Vagina (tissue), 2 donors: ENCODE data around the gene SLC7A6. TPM values are rescaled to one million over a fixed set of nuclear protein-coding genes. Genes with fewer than 3 reads are reported as not detected.

Experiments used
- DNase-seq, 2 donors: peaks; one replicate each; pipeline ENCODE4 v3.0.0-alpha.2; 2017; ENCODE audit errors: extremely low spot score in 2 of 2
- H3K27ac ChIP-seq: fragments of 200-600 bp; sonication (generic); one replicate; pipeline ENCODE4 v1.5.1; 2019
- H3K27me3 ChIP-seq: fragments of 200-600 bp; sonication (generic); one replicate; pipeline ENCODE4 v1.5.1; 2019
- H3K36me3 ChIP-seq, 2 donors: fragments of 200-600 bp; sonication (generic); one replicate each; pipeline ENCODE4 v1.5.1; 2017 to 2019
- H3K4me1 ChIP-seq: fragments of 200-600 bp; sonication (generic); one replicate; pipeline ENCODE4 v1.5.1; 2019
- H3K4me3 ChIP-seq, 2 donors: fragments of 200-600 bp; sonication (generic); 1 replicate in 1 of 2; 2 replicates in 1 of 2; pipeline ENCODE4 v1.5.1; 2016 to 2019
- H3K9me3 ChIP-seq: fragments of 200-600 bp; sonication (generic); one replicate; pipeline ENCODE4 v1.5.1; 2019
- CTCF ChIP-seq, 3 experiments: fragments of 450-650 bp in 2 of 3; fragments of 200-600 bp in 1 of 3; sonication (generic) in 1 of 3; IDR thresholded peaks; one replicate each; pipeline ENCODE4 v1.5.1; 2017 to 2019; ENCODE audit warnings: antibody characterized with exemption in 3 of 3, mild to moderate bottlenecking in 2 of 3, moderate library complexity in 2 of 3
- POLR2A ChIP-seq, 2 donors: fragments of 450-650 bp; IDR thresholded peaks; one replicate each; pipeline ENCODE4 v1.6.1; 2017; ENCODE audit warnings: antibody characterized with exemption in 2 of 2, mild to moderate bottlenecking in 2 of 2, moderate library complexity in 2 of 2
- POLR2AphosphoS5 ChIP-seq, 2 donors: sonication (generic); formaldehyde crosslinking; IDR thresholded peaks; one replicate each; pipeline ENCODE4 v1.9.0; 2017; ENCODE audit warnings: antibody characterized with exemption in 2 of 2, mild to moderate bottlenecking in 2 of 2, low read depth in 1 of 2; ENCODE audit not compliant: insufficient read depth in 1 of 2
- intact Hi-C: fragments of 100-400 bp; cut with DNase I; formaldehyde crosslinking; loops from one replicate; pipeline ENCODE4 v1.15.1; 2023
- total RNA-seq: library from RNA; depleted of rRNA; stranded (reverse); fragments of >200 nt; gene quantifications from one replicate; pipeline ENCODE4 v1.2.3, GENCODE V29; 2016

Gene SLC7A6
- total RNA-seq, 1 donor from 2014 or later: 35.1 TPM

GRCh38 chr16:68300734-68301459, 36.6 kb downstream of the SLC7A6 start:
- Histone ChIP-seq H3K27me3 (no peaks in the 10 kb centered on the region), H3K9me3 (no peaks in the 10 kb centered on the region), H3K4me1 (peaks cover 16% of the 10 kb centered on the region), H3K27ac (no peak overlapping the region), H3K36me3 (peaks cover 0 to 81% of the 10 kb centered on the region in 2 donors), H3K4me3 (no peak overlapping the region)
- intact Hi-C loops: no loop called here
- no peak for DNase-seq
- TF ChIP-seq POLR2A (IDR thresholded peaks at IDR 0.05) (no peak), CTCF (IDR thresholded peaks at IDR 0.05) (no peak), POLR2AphosphoS5 (IDR thresholded peaks at IDR 0.05; ENCODE audit: insufficient read depth in 1 of 2, low read depth in 1 of 2) (no peak)

- Histone ChIP-seq H3K4me1 (peaks cover 22% of the 10 kb centered on the region), H3K9me3 (no peaks in the 10 kb centered on the region), H3K36me3 (peaks cover 0 to 47% of the 10 kb centered on the region in 2 donors), H3K4me3 (no peak overlapping the region), H3K27ac (no peak overlapping the region), H3K27me3 (no peaks in the 10 kb centered on the region)
- DNase-seq: no peak
- TF ChIP-seq POLR2A (IDR thresholded peaks at IDR 0.05) (no peak), POLR2AphosphoS5 (IDR thresholded peaks at IDR 0.05; ENCODE audit: insufficient read depth in 1 of 2, low read depth in 1 of 2) (no peak), CTCF (IDR thresholded peaks at IDR 0.05) (no peak)
- intact Hi-C loops: no loop called here
Measured at GRCh38 chr16:68306633-68307032, 42.3 kb downstream of the SLC7A6 start.

- intact Hi-C loops: loop anchor here (5.0 kb wide), 2 partner anchors 47 to 312 kb away; partner anchors contain the start of genes DPEP2 and SLC7A6
Measured at GRCh38 chr16:68309799-68310198, 45.5 kb downstream of the SLC7A6 start.

GRCh38 chr16:68310437-68310773, 46.1 kb downstream of the SLC7A6 start:
- Histone ChIP-seq H3K4me3 (peak overlapping the region; percentile 71 to 81), H3K36me3 (peaks cover 0 to 22% of the 10 kb centered on the region in 2 donors), H3K27me3 (no peaks in the 10 kb centered on the region), H3K27ac (peak overlapping the region; percentile 73), H3K9me3 (no peaks in the 10 kb centered on the region), H3K4me1 (peaks cover 34% of the 10 kb centered on the region)
- TF ChIP-seq POLR2AphosphoS5 (IDR thresholded peaks at IDR 0.05; ENCODE audit: insufficient read depth in 1 of 2, low read depth in 1 of 2): no peak
- no peak for TF ChIP-seq CTCF (IDR thresholded peaks at IDR 0.05)
- TF ChIP-seq POLR2A (IDR thresholded peaks at IDR 0.05): no peak
- intact Hi-C loops: loop anchor here (5.0 kb wide), 2 partner anchors 48 to 313 kb away; partner anchors contain the start of genes DPEP2 and SLC7A6
- no peak for DNase-seq

More at GRCh38 chr16:68309799-68310198, 45.5 kb downstream of the SLC7A6 start:
- H3K4me1 ChIP-seq: peaks cover 34% of the 10 kb centered on the region
- no peak overlapping the region for H3K27ac ChIP-seq
- no peaks in the 10 kb centered on the region for H3K9me3 ChIP-seq
- no peak for DNase-seq
- H3K4me3 ChIP-seq: peak overlapping the region; percentile 71 to 81
- TF ChIP-seq CTCF (IDR thresholded peaks at IDR 0.05) (no peak), POLR2AphosphoS5 (IDR thresholded peaks at IDR 0.05; ENCODE audit: insufficient read depth in 1 of 2, low read depth in 1 of 2) (no peak), POLR2A (IDR thresholded peaks at IDR 0.05) (no peak)
- no peaks in the 10 kb centered on the region for H3K27me3 ChIP-seq
- H3K36me3 ChIP-seq: peaks cover 0 to 28% of the 10 kb centered on the region in 2 donors
